Lung (tissue), 12 donors: ENCODE data around the gene TUBD1. TPM values are rescaled to one million over a fixed set of nuclear protein-coding genes. Genes with fewer than 3 reads are reported as not detected.

Experiments
- ATAC-seq: fragments of 200-7000 bp; cut with Tn5 transposase; one replicate; pipeline ENCODE4 v1.9.1; 2020; ENCODE audit warnings: moderate number of reproducible peaks; ENCODE audit not compliant: insufficient read depth, low FRiP score
- DNase-seq, 3 donors: peaks; one replicate each; pipeline ENCODE4 v3.0.0-alpha.2; 2013 to 2017
- H3K27ac ChIP-seq, 2 donors: one replicate each; pipeline ENCODE4 v1.5.1; 2013; ENCODE audit warnings: mild to moderate bottlenecking in 2 of 2, moderate library complexity in 2 of 2, control low read depth in 1 of 2, inconsistent platforms in 1 of 2, low read depth in 1 of 2, low read length in 1 of 2
- H3K27me3 ChIP-seq, 3 donors: one replicate each; pipeline ENCODE4 v1.5.1; 2013; ENCODE audit warnings: low read length in 2 of 3; ENCODE audit not compliant: control insufficient read depth in 3 of 3, insufficient read depth in 3 of 3
- H3K36me3 ChIP-seq, 4 donors: one replicate each; pipeline ENCODE4 v1.5.1; 2013; ENCODE audit warnings: low read length in 4 of 4, mild to moderate bottlenecking in 1 of 4, moderate library complexity in 1 of 4; ENCODE audit not compliant: control insufficient read depth in 4 of 4, insufficient read depth in 4 of 4
- H3K4me1 ChIP-seq, 5 donors: one replicate each; pipeline ENCODE4 v1.5.1; 2013; ENCODE audit warnings: low read length in 5 of 5, mild to moderate bottlenecking in 2 of 5, moderate library complexity in 1 of 5; ENCODE audit not compliant: control insufficient read depth in 5 of 5, insufficient read depth in 5 of 5
- H3K4me3 ChIP-seq: one replicate; pipeline ENCODE4 v1.5.1; 2013; ENCODE audit warnings: mild to moderate bottlenecking, control low read depth, moderate library complexity
- H3K9ac ChIP-seq, 2 donors: one replicate each; pipeline ENCODE4 v1.5.1; 2013; ENCODE audit warnings: low read length in 2 of 2, control low read depth in 1 of 2; ENCODE audit not compliant: insufficient read depth in 1 of 2
- H3K9me3 ChIP-seq, 4 donors: one replicate each; pipeline ENCODE4 v1.5.1; 2013; ENCODE audit warnings: low read length in 3 of 4, mild to moderate bottlenecking in 1 of 4, moderate library complexity in 1 of 4; ENCODE audit not compliant: control insufficient read depth in 4 of 4, insufficient read depth in 3 of 4
- WGBS, 2 donors: extraction: QIAGEN DNeasy Blood & Tissue Kit; methylation state at CpG; one replicate each; pipeline ENCODE4 v1.1.7; 2013; 5-methylcytosine and 5-hydroxymethylcytosine counted together
- polyA plus RNA-seq, 2 donors: library from polyadenylated mRNA; stranded (reverse); fragments of 200-250 nt; gene quantifications; one replicate each; pipeline ENCODE4 v1.2.1, GENCODE V29; 2013
- total RNA-seq, 2 donors: library from RNA; depleted of rRNA in 1 of 2; stranded (reverse); fragments of >200 nt in 1 of 2; gene quantifications; one replicate each; pipeline ENCODE4 v1.2.1, GENCODE V29; 2014 to 2021
- TF ChIP-seq, protein P1 (sequence below): IDR thresholded peaks from 2 replicates; pipeline ENCODE4 v1.5.1; 2012; ENCODE audit warnings: mild to moderate bottlenecking; ENCODE audit errors: control extremely low read depth, extremely low read depth
- donor health status: control.
- donor health status: control.
- donor health status: Bipolar disorder and iron deficiency.
- donor health status: healthy.
- donor health status: DM: yes; HTN: yes; CAD: no.

TUBD1 gene
- total and polyA plus RNA-seq, 4 donors: 4.8 to 15.3 (median 5.4) TPM

DNA sequence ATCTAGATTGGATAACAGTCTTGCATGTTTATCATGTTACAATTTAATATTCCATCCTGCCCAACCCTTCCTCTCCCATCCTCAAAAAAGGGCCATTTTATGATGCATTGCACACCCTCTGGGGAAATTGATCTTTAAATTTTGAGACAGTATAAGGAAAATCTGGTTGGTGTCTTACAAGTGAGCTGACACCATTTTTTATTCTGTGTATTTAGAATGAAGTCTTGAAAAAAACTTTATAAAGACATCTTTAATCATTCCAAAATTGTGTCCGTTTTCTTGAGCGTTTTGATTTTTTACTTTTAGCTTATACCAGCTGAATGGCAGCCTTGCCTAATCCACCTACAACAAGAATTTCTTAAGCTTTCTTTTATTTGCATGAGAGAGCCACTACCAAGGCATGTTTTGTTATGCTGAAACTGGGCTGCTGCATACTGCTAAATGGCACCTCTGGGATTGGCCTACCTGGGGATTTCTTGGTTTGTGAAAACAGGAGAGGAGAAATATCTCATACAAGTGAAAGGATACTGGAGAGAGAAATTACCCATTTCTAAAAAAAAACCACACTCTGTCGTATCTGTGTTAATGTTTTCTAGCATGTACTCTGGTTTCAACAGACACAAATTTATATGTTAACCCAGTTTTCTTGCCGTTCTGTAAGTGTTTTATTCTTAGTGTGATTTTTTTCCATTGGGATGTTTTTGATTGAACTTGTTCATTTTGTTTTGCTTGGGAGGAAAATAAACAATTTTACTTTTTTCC, 52.2 kb downstream of the TUBD1 start:
- no peaks in the 10 kb centered on the region for H3K9me3 ChIP-seq
- 28 to 68% methylated on average over 4 of the region's 4 CpGs for WGBS, 2 donors
- peaks cover 0 to 38% (median 2%) of the 10 kb centered on the region in 5 donors for H3K4me1 ChIP-seq
- peak overlapping the region; percentile 57 to 86 for H3K27ac ChIP-seq
- ATAC-seq (no peak), DNase-seq (peak in 1 of 3 donors; percentile 56)
- no peaks in the 10 kb centered on the region for H3K27me3 ChIP-seq
- peaks cover 2 to 10% (median 3%) of the 10 kb centered on the region in 4 donors for H3K36me3 ChIP-seq
- H3K4me3 ChIP-seq: peak overlapping the region; percentile 65
- TF ChIP-seq, protein P1, sequence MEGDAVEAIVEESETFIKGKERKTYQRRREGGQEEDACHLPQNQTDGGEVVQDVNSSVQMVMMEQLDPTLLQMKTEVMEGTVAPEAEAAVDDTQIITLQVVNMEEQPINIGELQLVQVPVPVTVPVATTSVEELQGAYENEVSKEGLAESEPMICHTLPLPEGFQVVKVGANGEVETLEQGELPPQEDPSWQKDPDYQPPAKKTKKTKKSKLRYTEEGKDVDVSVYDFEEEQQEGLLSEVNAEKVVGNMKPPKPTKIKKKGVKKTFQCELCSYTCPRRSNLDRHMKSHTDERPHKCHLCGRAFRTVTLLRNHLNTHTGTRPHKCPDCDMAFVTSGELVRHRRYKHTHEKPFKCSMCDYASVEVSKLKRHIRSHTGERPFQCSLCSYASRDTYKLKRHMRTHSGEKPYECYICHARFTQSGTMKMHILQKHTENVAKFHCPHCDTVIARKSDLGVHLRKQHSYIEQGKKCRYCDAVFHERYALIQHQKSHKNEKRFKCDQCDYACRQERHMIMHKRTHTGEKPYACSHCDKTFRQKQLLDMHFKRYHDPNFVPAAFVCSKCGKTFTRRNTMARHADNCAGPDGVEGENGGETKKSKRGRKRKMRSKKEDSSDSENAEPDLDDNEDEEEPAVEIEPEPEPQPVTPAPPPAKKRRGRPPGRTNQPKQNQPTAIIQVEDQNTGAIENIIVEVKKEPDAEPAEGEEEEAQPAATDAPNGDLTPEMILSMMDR: no peak
- H3K9ac ChIP-seq: peak overlapping the region; percentile 28 to 98

DNA sequence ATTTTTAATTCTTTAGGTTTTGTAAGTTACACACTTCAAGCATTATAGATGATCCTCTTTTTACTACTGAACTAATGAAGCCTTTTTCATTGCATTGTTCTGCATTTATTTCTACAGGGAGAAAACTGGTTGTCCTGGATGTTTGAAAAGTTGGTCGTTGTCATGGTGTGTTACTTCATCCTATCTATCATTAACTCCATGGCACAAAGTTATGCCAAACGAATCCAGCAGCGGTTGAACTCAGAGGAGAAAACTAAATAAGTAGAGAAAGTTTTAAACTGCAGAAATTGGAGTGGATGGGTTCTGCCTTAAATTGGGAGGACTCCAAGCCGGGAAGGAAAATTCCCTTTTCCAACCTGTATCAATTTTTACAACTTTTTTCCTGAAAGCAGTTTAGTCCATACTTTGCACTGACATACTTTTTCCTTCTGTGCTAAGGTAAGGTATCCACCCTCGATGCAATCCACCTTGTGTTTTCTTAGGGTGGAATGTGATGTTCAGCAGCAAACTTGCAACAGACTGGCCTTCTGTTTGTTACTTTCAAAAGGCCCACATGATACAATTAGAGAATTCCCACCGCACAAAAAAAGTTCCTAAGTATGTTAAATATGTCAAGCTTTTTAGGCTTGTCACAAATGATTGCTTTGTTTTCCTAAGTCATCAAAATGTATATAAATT, 53.0 kb downstream of the TUBD1 start:
- TF ChIP-seq, protein P1: no peak
- 32 to 65% methylated on average over 6 of the region's 6 CpGs for WGBS, 2 donors

DNA sequence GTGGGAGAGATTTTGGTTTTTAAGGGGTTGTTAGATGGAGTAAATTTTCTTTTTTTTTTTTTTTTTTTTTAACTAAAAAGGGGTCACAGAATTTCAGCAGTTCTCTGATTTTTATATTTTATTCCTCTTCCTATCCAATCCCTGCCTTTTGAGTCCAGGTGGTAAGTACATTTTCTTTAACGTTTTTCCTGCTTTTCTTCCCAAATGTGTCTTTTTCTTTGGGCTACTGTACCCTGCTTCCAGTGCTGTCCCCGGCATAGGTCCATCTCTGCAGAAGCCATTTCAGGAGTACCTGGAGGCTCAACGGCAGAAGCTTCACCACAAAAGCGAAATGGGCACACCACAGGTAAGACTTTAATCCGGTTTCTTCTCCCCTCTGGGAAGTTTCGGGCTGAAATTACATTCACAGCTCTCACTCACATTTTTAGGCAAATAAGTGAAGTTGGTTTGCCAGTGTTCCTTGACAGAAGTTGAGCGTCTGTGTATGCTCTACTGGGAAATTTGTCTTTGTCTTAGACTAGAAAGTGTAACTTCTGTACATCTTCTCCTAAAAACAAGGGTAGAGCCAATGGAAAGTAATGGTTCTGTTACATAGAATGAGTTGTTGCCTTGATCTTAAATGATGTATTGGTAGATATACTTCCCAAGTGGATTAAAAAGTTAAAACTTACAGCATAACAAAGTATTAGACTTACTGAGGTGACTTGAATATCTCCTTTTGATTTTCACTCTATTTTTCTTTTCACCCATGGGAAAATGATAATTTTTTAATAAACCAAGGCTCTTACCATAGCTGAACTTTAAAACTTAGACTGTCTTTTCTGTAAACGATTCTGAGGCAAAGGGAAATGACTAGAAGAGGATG, 54.5 kb downstream of the TUBD1 start:
- peaks cover 0 to 32% (median 1%) of the 10 kb centered on the region in 5 donors for H3K4me1 ChIP-seq

More for the DNA sequence above, 53.0 kb downstream of the TUBD1 start:
- Histone ChIP-seq H3K4me1 (peaks cover 0 to 33% (median 1%) of the 10 kb centered on the region in 5 donors), H3K4me3 (peak overlapping the region; percentile 65), H3K9me3 (no peaks in the 10 kb centered on the region), H3K27ac (peak overlapping the region; percentile 86 to 91), H3K9ac (peak overlapping the region; percentile 97 to 98), H3K36me3 (peaks cover 2 to 10% (median 3%) of the 10 kb centered on the region in 4 donors), H3K27me3 (no peaks in the 10 kb centered on the region)
- DNase-seq (peak in 1 of 3 donors; percentile 63), ATAC-seq (no peak)

More for the DNA sequence above, 54.5 kb downstream of the TUBD1 start:
- DNase-seq (peak in 1 of 3 donors; percentile 77), ATAC-seq (no peak)
- 14 to 30% methylated on average over 8 of the region's 8 CpGs for WGBS, 2 donors
- peak overlapping the region; percentile 91 to 97 for H3K27ac ChIP-seq
- peak overlapping the region; percentile 97 to 98 for H3K9ac ChIP-seq
- no peaks in the 10 kb centered on the region for H3K9me3 ChIP-seq
- H3K4me3 ChIP-seq: peak overlapping the region; percentile 66
- peaks cover 2 to 10% (median 3%) of the 10 kb centered on the region in 4 donors for H3K36me3 ChIP-seq
- H3K27me3 ChIP-seq: no peaks in the 10 kb centered on the region
- TF ChIP-seq, protein P1: no peak
